ENCODE results near the gene MT1M.
A peak's percentile ranks its signal among the peaks of the same experiment; 100 is the strongest.

MT1M gene

DNA sequence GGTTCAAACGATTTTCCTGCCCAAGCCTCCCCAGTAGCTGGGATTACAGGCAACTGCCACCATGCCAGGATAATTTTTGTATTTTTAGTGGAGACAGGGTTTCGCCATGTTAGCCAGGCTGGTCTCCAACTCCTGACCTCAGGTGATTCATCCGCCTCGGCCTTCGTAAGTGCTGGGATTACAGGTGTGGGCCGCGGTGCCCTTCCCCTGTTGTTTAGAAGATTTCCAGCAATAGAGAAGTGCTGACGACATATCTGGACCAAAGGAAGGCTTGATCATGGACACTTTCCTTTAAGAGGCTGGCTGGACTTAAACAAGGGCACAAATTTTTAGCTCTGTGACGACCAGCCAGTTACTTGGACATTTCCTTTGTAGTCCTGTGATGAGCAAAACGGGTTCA lies 1.3 kb upstream of the MT1M start:
- Histone ChIP-seq H3K79me2 (ENCODE audit: control insufficient read depth, insufficient read depth, low read length, poor library complexity) (no peaks in the 10 kb centered on the region), H3K4ac (ENCODE audit: low read depth, low read length) (no peak overlapping the region), H4K12ac (ENCODE audit: low read depth, low read length) (no peak overlapping the region), H3K23ac (ENCODE audit: low read length) (no peak overlapping the region), H3K14ac (ENCODE audit: low read length) (no peak overlapping the region), H3K36me3 (ENCODE audit: control insufficient read depth in 1 of 2, insufficient read depth in 2 of 2, low read length in 2 of 2) (no peaks in the 10 kb centered on the region), H2AFZ (ENCODE audit: insufficient read depth, low read length, poor library complexity) (no peak overlapping the region), H4K91ac (ENCODE audit: low read depth, low read length) (no peak overlapping the region), H3K4me1 (ENCODE audit: control insufficient read depth in 1 of 2, insufficient read depth in 2 of 2, low read length in 2 of 2) (peaks cover 3 to 13% of the 10 kb centered on the region in 2 experiments), H2AK5ac (ENCODE audit: low read length) (no peak overlapping the region), H4K8ac (ENCODE audit: low read depth, low read length) (no peak overlapping the region), H3K4me3 (ENCODE audit: low read depth, low read length) (no peak overlapping the region), H2BK120ac (ENCODE audit: insufficient read depth, low read length, poor library complexity) (no peak overlapping the region), H3K27me3 (ENCODE audit: insufficient read depth, low read length) (peaks cover 56% of the 10 kb centered on the region), H3K9me3 (ENCODE audit: insufficient read depth, low read depth, low read length) (peaks cover 9% of the 10 kb centered on the region), H3K9ac (ENCODE audit: low read length) (no peak overlapping the region), H3K27ac (ENCODE audit: low read depth, low read length) (no peak overlapping the region), H2BK5ac (ENCODE audit: low read depth, low read length, poor library complexity) (no peak overlapping the region), H3K79me1 (ENCODE audit: low read length) (peaks cover 1% of the 10 kb centered on the region), H3K4me2 (ENCODE audit: low read length) (no peak overlapping the region), H3K18ac (ENCODE audit: low read length) (no peak overlapping the region), H2BK12ac (ENCODE audit: low read length) (no peak overlapping the region)
- WGBS (ENCODE audit: extremely low coverage, insufficient coverage, insufficient read length), result no CpG with 5 or more reads among the region's 10 CpGs
- no peak for DNase-seq

DNA sequence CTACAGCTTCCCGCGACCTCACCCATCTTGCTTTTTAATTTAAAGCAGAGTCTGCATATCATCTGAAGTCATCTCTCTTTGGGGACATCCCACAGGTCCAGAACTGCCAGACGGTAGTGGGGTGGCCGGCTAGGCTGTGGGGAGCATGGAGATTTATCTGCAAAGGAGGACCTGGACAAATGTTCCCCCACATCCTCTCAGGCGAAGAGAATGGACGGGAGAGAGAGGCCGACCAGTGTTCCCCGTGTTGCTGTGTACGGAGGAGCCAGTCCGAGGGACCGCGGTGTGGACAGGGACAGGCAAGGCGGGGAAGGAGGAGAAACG lies 665 bp upstream of the MT1M start:
- no peak overlapping the region for H2AK5ac ChIP-seq (ENCODE audit: low read length)
- peaks cover 60% of the 10 kb centered on the region for H3K27me3 ChIP-seq (ENCODE audit: insufficient read depth, low read length)
- H3K4me1 ChIP-seq (ENCODE audit: control insufficient read depth in 1 of 2, insufficient read depth in 2 of 2, low read length in 2 of 2), result peaks cover 3 to 11% of the 10 kb centered on the region in 2 experiments
- H3K79me2 ChIP-seq (ENCODE audit: control insufficient read depth, insufficient read depth, low read length, poor library complexity), result no peaks in the 10 kb centered on the region
- no peak overlapping the region for H4K91ac ChIP-seq (ENCODE audit: low read depth, low read length)
- no peak overlapping the region for H3K18ac ChIP-seq (ENCODE audit: low read length)
- no peak overlapping the region for H3K9ac ChIP-seq (ENCODE audit: low read length)
- H2BK12ac ChIP-seq (ENCODE audit: low read length), result no peak overlapping the region
- H3K4me2 ChIP-seq (ENCODE audit: low read length), result peak overlapping the region; percentile 58
- peak overlapping the region; percentile 12 for H3K4me3 ChIP-seq (ENCODE audit: low read depth, low read length)
- H3K9me3 ChIP-seq (ENCODE audit: insufficient read depth, low read depth, low read length), result peaks cover 7% of the 10 kb centered on the region
- H4K8ac ChIP-seq (ENCODE audit: low read depth, low read length), result no peak overlapping the region
- no CpG with 5 or more reads among the region's 14 CpGs for WGBS (ENCODE audit: extremely low coverage, insufficient coverage, insufficient read length)
- H3K79me1 ChIP-seq (ENCODE audit: low read length), result peaks cover 1% of the 10 kb centered on the region
- no peak overlapping the region for H2BK120ac ChIP-seq (ENCODE audit: insufficient read depth, low read length, poor library complexity)
- H2AFZ ChIP-seq (ENCODE audit: insufficient read depth, low read length, poor library complexity), result no peak overlapping the region
- no peak overlapping the region for H3K4ac ChIP-seq (ENCODE audit: low read depth, low read length)
- no peak overlapping the region for H3K23ac ChIP-seq (ENCODE audit: low read length)
- H3K27ac ChIP-seq (ENCODE audit: low read depth, low read length), result no peak overlapping the region
- H3K36me3 ChIP-seq (ENCODE audit: control insufficient read depth in 1 of 2, insufficient read depth in 2 of 2, low read length in 2 of 2), result no peaks in the 10 kb centered on the region
- H2BK5ac ChIP-seq (ENCODE audit: low read depth, low read length, poor library complexity), result no peak overlapping the region
- no peak overlapping the region for H4K12ac ChIP-seq (ENCODE audit: low read depth, low read length)
- DNase-seq, result no peak
- H3K14ac ChIP-seq (ENCODE audit: low read length), result no peak overlapping the region

DNA sequence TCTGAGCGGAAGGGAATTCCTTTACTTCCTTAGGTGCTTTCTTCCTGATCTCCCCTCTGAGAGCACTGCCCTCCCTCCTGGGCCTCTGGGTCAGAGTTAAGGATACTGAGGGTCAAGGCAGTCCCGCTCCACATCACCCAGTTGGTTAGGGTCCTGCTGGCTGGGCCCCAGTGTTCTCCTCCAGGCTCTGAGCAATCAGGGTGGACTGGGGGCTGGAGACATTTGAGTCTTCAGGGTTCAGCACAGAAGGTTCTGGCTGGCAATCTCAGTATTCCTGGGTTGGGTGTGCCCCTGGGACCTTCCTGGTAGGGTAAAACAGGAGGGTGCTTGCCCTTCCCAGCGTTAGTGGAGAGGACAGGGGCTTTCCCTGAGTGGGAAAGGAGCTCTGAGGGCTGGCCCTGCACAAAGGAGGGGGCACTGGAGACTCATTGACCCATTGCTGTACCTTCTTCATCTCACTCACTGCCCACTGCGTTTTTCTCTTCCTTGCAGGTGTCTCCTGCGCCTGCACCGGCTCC lies 448 bp downstream of the MT1M start:
- Histone ChIP-seq H2BK12ac (ENCODE audit: low read length) (no peak overlapping the region), H2BK120ac (ENCODE audit: insufficient read depth, low read length, poor library complexity) (no peak overlapping the region), H3K27ac (ENCODE audit: low read depth, low read length) (no peak overlapping the region), H2AK5ac (ENCODE audit: low read length) (no peak overlapping the region), H2BK5ac (ENCODE audit: low read depth, low read length, poor library complexity) (no peak overlapping the region), H3K36me3 (ENCODE audit: control insufficient read depth in 1 of 2, insufficient read depth in 2 of 2, low read length in 2 of 2) (no peaks in the 10 kb centered on the region), H3K9ac (ENCODE audit: low read length) (no peak overlapping the region), H3K79me1 (ENCODE audit: low read length) (no peaks in the 10 kb centered on the region), H3K18ac (ENCODE audit: low read length) (no peak overlapping the region), H4K8ac (ENCODE audit: low read depth, low read length) (no peak overlapping the region), H3K4me1 (ENCODE audit: control insufficient read depth in 1 of 2, insufficient read depth in 2 of 2, low read length in 2 of 2) (peaks cover 3 to 11% of the 10 kb centered on the region in 2 experiments), H3K9me3 (ENCODE audit: insufficient read depth, low read depth, low read length) (peaks cover 8% of the 10 kb centered on the region), H3K4me2 (ENCODE audit: low read length) (peak overlapping the region; percentile 58), H3K4ac (ENCODE audit: low read depth, low read length) (no peak overlapping the region), H4K12ac (ENCODE audit: low read depth, low read length) (no peak overlapping the region), H3K14ac (ENCODE audit: low read length) (no peak overlapping the region), H4K91ac (ENCODE audit: low read depth, low read length) (no peak overlapping the region), H3K4me3 (ENCODE audit: low read depth, low read length) (no peak overlapping the region), H2AFZ (ENCODE audit: insufficient read depth, low read length, poor library complexity) (no peak overlapping the region), H3K27me3 (ENCODE audit: insufficient read depth, low read length) (peaks cover 70% of the 10 kb centered on the region), H3K79me2 (ENCODE audit: control insufficient read depth, insufficient read depth, low read length, poor library complexity) (no peaks in the 10 kb centered on the region), H3K23ac (ENCODE audit: low read length) (no peak overlapping the region)
- whole genome bisulfite sequencing (ENCODE audit: extremely low coverage, insufficient coverage, insufficient read length), result no CpG with 5 or more reads among the region's 6 CpGs
- DNase-seq, result no peak

DNA sequence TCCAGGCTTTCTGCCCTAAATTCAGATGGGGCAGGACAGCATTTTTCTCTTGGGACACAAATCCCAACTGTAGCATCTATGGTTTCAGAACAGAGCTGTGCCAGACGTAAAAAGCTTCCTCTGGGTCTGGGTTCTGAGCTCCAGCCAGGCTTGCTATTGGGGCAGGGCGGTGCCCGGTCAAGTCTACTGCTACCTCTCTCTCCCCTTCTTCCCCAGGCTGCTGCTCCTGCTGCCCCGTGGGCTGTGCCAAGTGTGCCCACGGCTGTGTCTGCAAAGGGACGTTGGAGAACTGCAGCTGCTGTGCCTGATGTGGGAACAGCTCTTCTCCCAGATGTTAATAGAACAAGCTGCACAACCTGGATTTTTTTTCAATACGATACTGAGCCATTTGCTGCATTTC lies 1.1 kb downstream of the MT1M start:
- Histone ChIP-seq H3K18ac (ENCODE audit: low read length) (no peak overlapping the region), H2AK5ac (ENCODE audit: low read length) (no peak overlapping the region), H3K27ac (ENCODE audit: low read depth, low read length) (no peak overlapping the region), H3K14ac (ENCODE audit: low read length) (no peak overlapping the region), H3K27me3 (ENCODE audit: insufficient read depth, low read length) (peaks cover 77% of the 10 kb centered on the region), H3K36me3 (ENCODE audit: control insufficient read depth in 1 of 2, insufficient read depth in 2 of 2, low read length in 2 of 2) (no peaks in the 10 kb centered on the region), H2BK5ac (ENCODE audit: low read depth, low read length, poor library complexity) (no peak overlapping the region), H2BK120ac (ENCODE audit: insufficient read depth, low read length, poor library complexity) (no peak overlapping the region), H3K4ac (ENCODE audit: low read depth, low read length) (no peak overlapping the region), H3K9me3 (ENCODE audit: insufficient read depth, low read depth, low read length) (peaks cover 12% of the 10 kb centered on the region), H2BK12ac (ENCODE audit: low read length) (no peak overlapping the region), H3K79me1 (ENCODE audit: low read length) (no peaks in the 10 kb centered on the region), H3K4me1 (ENCODE audit: control insufficient read depth in 1 of 2, insufficient read depth in 2 of 2, low read length in 2 of 2) (peaks cover 3 to 15% of the 10 kb centered on the region in 2 experiments), H4K91ac (ENCODE audit: low read depth, low read length) (no peak overlapping the region), H3K79me2 (ENCODE audit: control insufficient read depth, insufficient read depth, low read length, poor library complexity) (no peaks in the 10 kb centered on the region), H4K8ac (ENCODE audit: low read depth, low read length) (no peak overlapping the region), H3K4me2 (ENCODE audit: low read length) (no peak overlapping the region), H3K23ac (ENCODE audit: low read length) (no peak overlapping the region), H3K4me3 (ENCODE audit: low read depth, low read length) (peak overlapping the region; percentile 57), H2AFZ (ENCODE audit: insufficient read depth, low read length, poor library complexity) (no peak overlapping the region), H3K9ac (ENCODE audit: low read length) (no peak overlapping the region), H4K12ac (ENCODE audit: low read depth, low read length) (no peak overlapping the region)
- no peak for DNase-seq
- no CpG with 5 or more reads among the region's 7 CpGs for WGBS (ENCODE audit: extremely low coverage, insufficient coverage, insufficient read length)

Measured in trophoblast cell (in vitro differentiated cells and primary cell).